ENCODE data around the gene RASGEF1C.

The RASGEF1C gene

GRCh38 chr5:180253036-180253824, 44.2 kb upstream of the RASGEF1C start (continued):
- TF ChIP-seq TRIM28 (IDR thresholded peaks at IDR 0.05; ENCODE audit: borderline replicate concordance, low read length) = peak; percentile 98
- TF ChIP-seq, protein P1, sequence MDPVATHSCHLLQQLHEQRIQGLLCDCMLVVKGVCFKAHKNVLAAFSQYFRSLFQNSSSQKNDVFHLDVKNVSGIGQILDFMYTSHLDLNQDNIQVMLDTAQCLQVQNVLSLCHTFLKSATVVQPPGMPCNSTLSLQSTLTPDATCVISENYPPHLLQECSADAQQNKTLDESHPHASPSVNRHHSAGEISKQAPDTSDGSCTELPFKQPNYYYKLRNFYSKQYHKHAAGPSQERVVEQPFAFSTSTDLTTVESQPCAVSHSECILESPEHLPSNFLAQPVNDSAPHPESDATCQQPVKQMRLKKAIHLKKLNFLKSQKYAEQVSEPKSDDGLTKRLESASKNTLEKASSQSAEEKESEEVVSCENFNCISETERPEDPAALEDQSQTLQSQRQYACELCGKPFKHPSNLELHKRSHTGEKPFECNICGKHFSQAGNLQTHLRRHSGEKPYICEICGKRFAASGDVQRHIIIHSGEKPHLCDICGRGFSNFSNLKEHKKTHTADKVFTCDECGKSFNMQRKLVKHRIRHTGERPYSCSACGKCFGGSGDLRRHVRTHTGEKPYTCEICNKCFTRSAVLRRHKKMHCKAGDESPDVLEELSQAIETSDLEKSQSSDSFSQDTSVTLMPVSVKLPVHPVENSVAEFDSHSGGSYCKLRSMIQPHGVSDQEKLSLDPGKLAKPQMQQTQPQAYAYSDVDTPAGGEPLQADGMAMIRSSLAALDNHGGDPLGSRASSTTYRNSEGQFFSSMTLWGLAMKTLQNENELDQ (tag by site-specific recombination; IDR thresholded peaks at IDR 0.05; ENCODE audit: low read depth) = no peak
- no peak for TF ChIP-seq ZFP69B (tag by site-specific recombination; IDR thresholded peaks at IDR 0.05)

DNA sequence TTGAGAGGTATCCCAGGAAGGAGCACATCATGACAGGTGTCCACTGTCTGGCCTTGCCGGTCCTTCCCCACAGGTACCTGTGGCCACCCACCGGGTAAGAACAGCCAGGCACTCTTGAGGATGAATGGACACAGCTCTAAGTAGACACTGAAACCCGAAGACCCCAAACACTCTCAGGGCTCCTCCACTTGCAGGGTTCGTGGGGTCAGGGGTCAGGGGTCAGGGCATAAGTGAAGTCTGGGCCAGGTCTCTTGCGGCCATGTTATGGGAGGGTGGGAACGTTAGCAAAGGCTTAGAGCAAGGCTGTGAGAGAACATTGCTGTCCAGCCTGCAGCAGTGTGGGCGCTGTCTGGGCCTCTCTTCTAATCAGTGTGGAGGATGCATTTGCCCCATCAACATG, 42.9 kb upstream of the RASGEF1C start:
- H3K27ac ChIP-seq (ENCODE audit: extremely low read depth, low read depth, low read length) = no peak overlapping the region
- ChIA-PET POLR2A (no interaction called here), CTCF (no interaction called here)
- H3K36me3 ChIP-seq (ENCODE audit: control insufficient read depth in 2 of 2, insufficient read depth in 1 of 2, low read length in 2 of 2) = peaks cover 4 to 81% of the 10 kb centered on the region in 2 experiments
- H3K9me3 ChIP-seq (ENCODE audit: control insufficient read depth, insufficient read depth, low read depth, low read length) = no peaks in the 10 kb centered on the region; the same call in 1 of the 2 replicates
- no peak overlapping the region for H3K4me3 ChIP-seq (ENCODE audit: low read depth, low read length)
- no peaks in the 10 kb centered on the region for H3K4me1 ChIP-seq (ENCODE audit: control insufficient read depth, insufficient read depth, low read length)
- TF ChIP-seq, protein P2, sequence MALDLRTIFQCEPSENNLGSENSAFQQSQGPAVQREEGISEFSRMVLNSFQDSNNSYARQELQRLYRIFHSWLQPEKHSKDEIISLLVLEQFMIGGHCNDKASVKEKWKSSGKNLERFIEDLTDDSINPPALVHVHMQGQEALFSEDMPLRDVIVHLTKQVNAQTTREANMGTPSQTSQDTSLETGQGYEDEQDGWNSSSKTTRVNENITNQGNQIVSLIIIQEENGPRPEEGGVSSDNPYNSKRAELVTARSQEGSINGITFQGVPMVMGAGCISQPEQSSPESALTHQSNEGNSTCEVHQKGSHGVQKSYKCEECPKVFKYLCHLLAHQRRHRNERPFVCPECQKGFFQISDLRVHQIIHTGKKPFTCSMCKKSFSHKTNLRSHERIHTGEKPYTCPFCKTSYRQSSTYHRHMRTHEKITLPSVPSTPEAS (tag by site-specific recombination; IDR thresholded peaks at IDR 0.05) = no peak
- TF ChIP-seq ZNF112 (tag by site-specific recombination; IDR thresholded peaks at IDR 0.05) = no peak
- no peak for TF ChIP-seq ZNF132 (tag by site-specific recombination; IDR thresholded peaks at IDR 0.05; ENCODE audit: borderline replicate concordance)
- no peak for TF ChIP-seq FEZF1 (tag by site-specific recombination; IDR thresholded peaks at IDR 0.05)
- no peak for TF ChIP-seq ZNF24 (tag by site-specific recombination; IDR thresholded peaks at IDR 0.05)
- TF ChIP-seq, protein P3, sequence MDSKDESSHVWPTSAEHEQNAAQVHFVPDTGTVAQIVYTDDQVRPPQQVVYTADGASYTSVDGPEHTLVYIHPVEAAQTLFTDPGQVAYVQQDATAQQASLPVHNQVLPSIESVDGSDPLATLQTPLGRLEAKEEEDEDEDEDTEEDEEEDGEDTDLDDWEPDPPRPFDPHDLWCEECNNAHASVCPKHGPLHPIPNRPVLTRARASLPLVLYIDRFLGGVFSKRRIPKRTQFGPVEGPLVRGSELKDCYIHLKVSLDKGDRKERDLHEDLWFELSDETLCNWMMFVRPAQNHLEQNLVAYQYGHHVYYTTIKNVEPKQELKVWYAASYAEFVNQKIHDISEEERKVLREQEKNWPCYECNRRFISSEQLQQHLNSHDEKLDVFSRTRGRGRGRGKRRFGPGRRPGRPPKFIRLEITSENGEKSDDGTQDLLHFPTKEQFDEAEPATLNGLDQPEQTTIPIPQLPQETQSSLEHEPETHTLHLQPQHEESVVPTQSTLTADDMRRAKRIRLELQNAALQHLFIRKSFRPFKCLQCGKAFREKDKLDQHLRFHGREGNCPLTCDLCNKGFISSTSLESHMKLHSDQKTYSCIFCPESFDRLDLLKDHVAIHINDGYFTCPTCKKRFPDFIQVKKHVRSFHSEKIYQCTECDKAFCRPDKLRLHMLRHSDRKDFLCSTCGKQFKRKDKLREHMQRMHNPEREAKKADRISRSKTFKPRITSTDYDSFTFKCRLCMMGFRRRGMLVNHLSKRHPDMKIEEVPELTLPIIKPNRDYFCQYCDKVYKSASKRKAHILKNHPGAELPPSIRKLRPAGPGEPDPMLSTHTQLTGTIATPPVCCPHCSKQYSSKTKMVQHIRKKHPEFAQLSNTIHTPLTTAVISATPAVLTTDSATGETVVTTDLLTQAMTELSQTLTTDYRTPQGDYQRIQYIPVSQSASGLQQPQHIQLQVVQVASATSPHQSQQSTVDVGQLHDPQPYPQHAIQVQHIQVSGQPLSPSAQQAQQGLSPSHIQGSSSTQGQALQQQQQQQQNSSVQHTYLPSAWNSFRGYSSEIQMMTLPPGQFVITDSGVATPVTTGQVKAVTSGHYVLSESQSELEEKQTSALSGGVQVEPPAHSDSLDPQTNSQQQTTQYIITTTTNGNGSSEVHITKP (tag by site-specific recombination; IDR thresholded peaks at IDR 0.05) = no peak
- TF ChIP-seq, protein P4, sequence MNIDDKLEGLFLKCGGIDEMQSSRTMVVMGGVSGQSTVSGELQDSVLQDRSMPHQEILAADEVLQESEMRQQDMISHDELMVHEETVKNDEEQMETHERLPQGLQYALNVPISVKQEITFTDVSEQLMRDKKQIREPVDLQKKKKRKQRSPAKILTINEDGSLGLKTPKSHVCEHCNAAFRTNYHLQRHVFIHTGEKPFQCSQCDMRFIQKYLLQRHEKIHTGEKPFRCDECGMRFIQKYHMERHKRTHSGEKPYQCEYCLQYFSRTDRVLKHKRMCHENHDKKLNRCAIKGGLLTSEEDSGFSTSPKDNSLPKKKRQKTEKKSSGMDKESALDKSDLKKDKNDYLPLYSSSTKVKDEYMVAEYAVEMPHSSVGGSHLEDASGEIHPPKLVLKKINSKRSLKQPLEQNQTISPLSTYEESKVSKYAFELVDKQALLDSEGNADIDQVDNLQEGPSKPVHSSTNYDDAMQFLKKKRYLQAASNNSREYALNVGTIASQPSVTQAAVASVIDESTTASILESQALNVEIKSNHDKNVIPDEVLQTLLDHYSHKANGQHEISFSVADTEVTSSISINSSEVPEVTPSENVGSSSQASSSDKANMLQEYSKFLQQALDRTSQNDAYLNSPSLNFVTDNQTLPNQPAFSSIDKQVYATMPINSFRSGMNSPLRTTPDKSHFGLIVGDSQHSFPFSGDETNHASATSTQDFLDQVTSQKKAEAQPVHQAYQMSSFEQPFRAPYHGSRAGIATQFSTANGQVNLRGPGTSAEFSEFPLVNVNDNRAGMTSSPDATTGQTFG (tag by site-specific recombination; IDR thresholded peaks at IDR 0.05; ENCODE audit: borderline replicate concordance) = no peak

DNA sequence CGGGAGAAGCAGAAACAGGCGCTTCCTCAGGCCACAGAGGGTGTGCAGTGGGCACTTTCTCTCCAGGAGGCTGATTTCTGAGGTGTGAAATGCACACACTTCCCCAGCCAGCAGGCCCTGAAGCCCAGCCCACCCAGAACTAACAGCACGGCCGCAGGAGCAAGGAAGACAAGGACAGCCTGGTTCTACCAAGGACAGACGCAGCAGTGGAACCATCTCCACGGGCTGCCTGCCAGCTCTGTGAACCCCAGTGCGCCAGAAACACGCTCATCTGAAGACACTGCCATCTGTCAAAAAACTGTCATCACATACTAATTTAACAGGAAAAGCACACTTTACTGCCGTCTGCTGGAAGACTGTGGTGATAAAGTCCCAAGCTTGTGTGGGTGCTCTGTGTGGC, 42.1 kb upstream of the RASGEF1C start:
- H3K4me1 ChIP-seq (ENCODE audit: control insufficient read depth, insufficient read depth, low read length) = no peaks in the 10 kb centered on the region
- no peak overlapping the region for H3K27ac ChIP-seq (ENCODE audit: extremely low read depth, low read depth, low read length)
- CTCF ChIA-PET = no interaction called here
- no peak for TF ChIP-seq ZNF157 (tag by site-specific recombination; IDR thresholded peaks at IDR 0.05)
- TF ChIP-seq, protein P3 (tag by site-specific recombination; IDR thresholded peaks at IDR 0.05) = no peak
- TF ChIP-seq ZNF768 (tag by site-specific recombination; IDR thresholded peaks at IDR 0.05) = no peak
- TF ChIP-seq ZNF843 (tag by site-specific recombination; IDR thresholded peaks at IDR 0.05) = no peak
- no peak for TF ChIP-seq ZNF747 (tag by site-specific recombination; IDR thresholded peaks at IDR 0.05)
- TF ChIP-seq ZNF433 (tag by site-specific recombination; IDR thresholded peaks at IDR 0.05; ENCODE audit: low read depth) = no peak
- TF ChIP-seq ZNF544 (tag by site-specific recombination; IDR thresholded peaks at IDR 0.05) = no peak
- H3K36me3 ChIP-seq (ENCODE audit: control insufficient read depth in 2 of 2, insufficient read depth in 1 of 2, low read length in 2 of 2) = peaks cover 4 to 81% of the 10 kb centered on the region in 2 experiments
- no peaks in the 10 kb centered on the region; the same call in 1 of the 2 replicates for H3K9me3 ChIP-seq (ENCODE audit: control insufficient read depth, insufficient read depth, low read depth, low read length)
- POLR2A ChIA-PET = no interaction called here
- H3K4me3 ChIP-seq (ENCODE audit: low read depth, low read length) = no peak overlapping the region
